ENCODE data around the gene TEAD1. TPM values are rescaled to one million over a fixed set of nuclear protein-coding genes. Genes with fewer than 3 reads are reported as not detected.

Gene TEAD1
- total and polyA plus RNA-seq, 10 of the 15 experiments (the other 5 are each of a cell fraction or from before 2014, with no cell fraction given) = 0.01 to 0.59 (median 0.04) TPM; not detected in 6

DNA sequence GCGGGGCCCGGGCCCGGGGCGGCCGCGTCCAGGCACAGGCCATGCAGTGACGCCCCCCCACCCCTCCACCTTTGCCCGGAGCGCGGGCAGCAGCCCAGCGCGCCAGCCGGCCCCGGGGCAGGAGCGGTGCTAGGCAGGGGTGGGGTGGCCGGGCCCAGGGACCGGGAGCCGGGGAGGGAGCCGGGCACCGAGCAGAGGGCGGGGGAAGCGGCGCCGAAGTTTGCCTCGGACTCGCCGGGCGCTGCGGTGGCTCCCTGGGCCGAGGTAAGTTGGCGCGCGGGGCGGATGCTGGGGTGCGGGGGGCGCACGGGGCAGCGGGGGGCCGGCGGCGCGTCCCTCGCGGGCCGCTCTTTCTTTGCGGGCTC is 332 bp downstream of the TEAD1 start:
- POLR2A ChIA-PET = no interaction called here
- CTCF ChIA-PET = no interaction called here
- no peak for FAIRE-seq

GRCh38 chr11:12674936-12675696 is 895 bp downstream of the TEAD1 start:
- no peak overlapping the region for H3K4me2 ChIP-seq (ENCODE audit: control insufficient read depth, insufficient read depth)
- no peak for ATAC-seq

More for the DNA sequence above, 332 bp downstream of the TEAD1 start:
- H3K4me3 ChIP-seq = no peak overlapping the region; the same call in 1 of the 2 replicates
- H3K27ac ChIP-seq (ENCODE audit: control insufficient read depth, insufficient read depth) = no peak overlapping the region
- no TSS peak for BruUV-seq (replicated peaks)
- H4K20me1 ChIP-seq (ENCODE audit: control insufficient read depth, insufficient read depth) = no peaks in the 10 kb centered on the region
- H3K27me3 ChIP-seq (replicated peaks in 1 of 2; ENCODE audit: control insufficient read depth in 2 of 2, insufficient read depth in 2 of 2, low read length in 1 of 2) = peaks cover 6 to 8% of the 10 kb centered on the region in 2 experiments
- H2AFZ ChIP-seq (ENCODE audit: control insufficient read depth, low read depth, low read length) = no peak overlapping the region
- no peak overlapping the region for H3K9ac ChIP-seq (ENCODE audit: control insufficient read depth, insufficient read depth, low read length)
- H3K36me3 ChIP-seq (ENCODE audit: control insufficient read depth in 2 of 2, insufficient read depth in 2 of 2, low read length in 1 of 2) = no peaks in the 10 kb centered on the region
- RAD21 ChIA-PET (ENCODE audit: unreplicated experiment) = no interaction called here
- no peak for TF ChIP-seq DPF2 (IDR thresholded peaks at IDR 0.05)
- TF ChIP-seq HDAC2 (IDR thresholded peaks at IDR 0.05) = no peak
- H3K4me1 ChIP-seq (ENCODE audit: control insufficient read depth, insufficient read depth, low read length) = no peaks in the 10 kb centered on the region
- SMC1A ChIA-PET (ENCODE audit: uncharacterized antibody, unreplicated experiment) = no interaction called here
- in situ Hi-C loops (cut with MboI) (no loop called here), intact Hi-C loops (cut with micrococcal nuclease; ENCODE audit: unreplicated experiment) (no loop called here)
- WGBS (ENCODE audit: insufficient coverage, insufficient replicate concordance, low lambda C conversion rate, missing lambda C conversion rate) = no CpG with 5 or more reads among the region's 46 CpGs
- no peaks in the 10 kb centered on the region; the same call in 1 of the 3 replicates for H3K9me3 ChIP-seq (replicated peaks; ENCODE audit: control insufficient read depth, insufficient read depth, low read length)
- H3K4me2 ChIP-seq (ENCODE audit: control insufficient read depth, insufficient read depth) = no peak overlapping the region
- H3K79me2 ChIP-seq (ENCODE audit: control insufficient read depth, insufficient read depth, low read length) = no peaks in the 10 kb centered on the region
- ATAC-seq (peak; percentile 26; the same call in 2 of the 3 replicates), DNase-seq (ENCODE audit: low read depth, low spot score) (no peak)

More at GRCh38 chr11:12674936-12675696, 895 bp downstream of the TEAD1 start:
- TF ChIP-seq ZBED1 (IDR thresholded peaks at IDR 0.05; ENCODE audit: borderline replicate concordance) = no peak
- peak; percentile 96 for TF ChIP-seq SUZ12 (IDR thresholded peaks at IDR 0.05; ENCODE audit: unreplicated experiment)
- CTCF ChIA-PET = no interaction called here
- Histone ChIP-seq H3K4me1 (ENCODE audit: control insufficient read depth, insufficient read depth, low read length) (no peaks in the 10 kb centered on the region), H3K4me3 (no peak overlapping the region), H3K27ac (ENCODE audit: control insufficient read depth, insufficient read depth) (no peak overlapping the region), H3K9me3 (replicated peaks; ENCODE audit: control insufficient read depth, insufficient read depth, low read length) (no peaks in the 10 kb centered on the region; the same call in 1 of the 3 replicates), H3K79me2 (ENCODE audit: control insufficient read depth, insufficient read depth, low read length) (no peaks in the 10 kb centered on the region), H4K20me1 (ENCODE audit: control insufficient read depth, insufficient read depth) (no peaks in the 10 kb centered on the region), H3K36me3 (ENCODE audit: control insufficient read depth in 2 of 2, insufficient read depth in 2 of 2, low read length in 1 of 2) (no peaks in the 10 kb centered on the region), H2AFZ (ENCODE audit: control insufficient read depth, low read depth, low read length) (no peak overlapping the region), H3K9ac (ENCODE audit: control insufficient read depth, insufficient read depth, low read length) (no peak overlapping the region), H3K27me3 (replicated peaks in 1 of 2; ENCODE audit: control insufficient read depth in 2 of 2, insufficient read depth in 2 of 2, low read length in 1 of 2) (peaks cover 6 to 12% of the 10 kb centered on the region in 2 experiments)
- no peak for DNase-seq (ENCODE audit: low read depth, low spot score)
- intact Hi-C loops (cut with micrococcal nuclease; ENCODE audit: unreplicated experiment) (no loop called here), in situ Hi-C loops (cut with MboI) (no loop called here)
- no peak for FAIRE-seq
- BruUV-seq (replicated peaks) = no TSS peak
- RAD21 ChIA-PET (ENCODE audit: unreplicated experiment) = no interaction called here
- WGBS (ENCODE audit: insufficient coverage, insufficient replicate concordance, low lambda C conversion rate, missing lambda C conversion rate) = 35% methylated on average over 26 of the region's 81 CpGs
- SMC1A ChIA-PET (ENCODE audit: uncharacterized antibody, unreplicated experiment) = no interaction called here
- POLR2A ChIA-PET = no interaction called here
